ENCODE data around the gene C5orf24. TPM values are rescaled to one million over a fixed set of nuclear protein-coding genes. Genes with fewer than 3 reads are reported as not detected.
"Not testable (repeated sequence)": the region's sequence is repeated elsewhere in the genome, so short reads cannot be mapped to it uniquely, and the experiment has no call there.

The C5orf24 gene
- 96.8 and 109 TPM in 2 replicates for total RNA-seq
- polyA plus RNA-seq (2012): 40.3 TPM

GRCh38 chr5:134845852-134846640 lies at the start of gene C5orf24:
TSS of gene C5orf24 (plus strand) at chr5:134845968. CDS start at chr5:134854901, 8,933 bp downstream.
- DNase-seq (ENCODE audit: low read depth): peak; percentile 97

- no peak for DNase-seq (ENCODE audit: low read depth)
These were observed 47.3 kb upstream of the C5orf24 start for GRCh38 chr5:134798468-134798867.

GRCh38 chr5:134803821-134804220 lies 41.9 kb upstream of the C5orf24 start:
- DNase-seq (ENCODE audit: low read depth): no peak

GRCh38 chr5:134813407-134813806 lies 32.4 kb upstream of the C5orf24 start:
- DNase-seq (ENCODE audit: low read depth): no peak

- no peak for DNase-seq (ENCODE audit: low read depth)
These were observed 31.9 kb upstream of the C5orf24 start for GRCh38 chr5:134813827-134814226.

- no peak for DNase-seq (ENCODE audit: low read depth)
These were observed 28.8 kb upstream of the C5orf24 start for GRCh38 chr5:134817006-134817405.

- no peak for DNase-seq (ENCODE audit: low read depth)
These were observed 27.0 kb upstream of the C5orf24 start for GRCh38 chr5:134818776-134819175.

GRCh38 chr5:134819407-134819963 lies 26.3 kb upstream of the C5orf24 start:
- DNase-seq (ENCODE audit: low read depth): no peak

GRCh38 chr5:134821841-134822240 lies 23.9 kb upstream of the C5orf24 start:
- DNase-seq (ENCODE audit: low read depth): no peak

- DNase-seq (ENCODE audit: low read depth): no peak
These were observed 21.1 kb upstream of the C5orf24 start for GRCh38 chr5:134824681-134825080.

GRCh38 chr5:134825212-134825611 lies 20.6 kb upstream of the C5orf24 start:
- no peak for DNase-seq (ENCODE audit: low read depth)

GRCh38 chr5:134833340-134834032 lies 12.3 kb upstream of the C5orf24 start:
- DNase-seq (ENCODE audit: low read depth): no peak

- no peak for DNase-seq (ENCODE audit: low read depth)
These were observed 10.1 kb upstream of the C5orf24 start for GRCh38 chr5:134835623-134836022.

GRCh38 chr5:134837530-134838181 lies 8.1 kb upstream of the C5orf24 start:
- DNase-seq (ENCODE audit: low read depth): no peak

- DNase-seq (ENCODE audit: low read depth): not testable (repeated sequence)
These were observed 7.4 kb upstream of the C5orf24 start for GRCh38 chr5:134838361-134838760.

- no peak for DNase-seq (ENCODE audit: low read depth)
These were observed 5.0 kb upstream of the C5orf24 start for GRCh38 chr5:134840811-134841210.

- no peak for DNase-seq (ENCODE audit: low read depth)
These were observed 1.5 kb upstream of the C5orf24 start for GRCh38 chr5:134844252-134844651.

- no peak for DNase-seq (ENCODE audit: low read depth)
These were observed 375 bp upstream of the C5orf24 start for GRCh38 chr5:134845335-134845851.

GRCh38 chr5:134846641-134846960 lies 833 bp downstream of the C5orf24 start:
- DNase-seq (ENCODE audit: low read depth): peak; percentile 41

GRCh38 chr5:134849434-134849933 lies 3.7 kb downstream of the C5orf24 start:
- DNase-seq (ENCODE audit: low read depth): not testable (repeated sequence)

GRCh38 chr5:134851307-134851923 lies 5.6 kb downstream of the C5orf24 start:
- peak; percentile 44 for DNase-seq (ENCODE audit: low read depth)

All from myocyte (in vitro differentiated cells).